WTC11 (cell line): ENCODE measurements around the gene MPHOSPH10.

Source experiments
- SP1 ChIP-seq: sonication (generic); formaldehyde crosslinking; conservative IDR thresholded peaks from 2 replicates; pipeline ENCODE4 v1.8.1; 2022; ENCODE audit warnings: missing genetic modification reagents
- ZBTB21 ChIP-seq: sonication (generic); formaldehyde crosslinking; IDR thresholded peaks from 2 replicates; pipeline ENCODE4 v1.8.1; 2023; ENCODE audit warnings: mild to moderate bottlenecking, missing genetic modification reagents, borderline replicate concordance
- ZNF416 ChIP-seq: fragments of 250-450 bp; sonication (Bioruptor Pico); IDR thresholded peaks from 2 replicates; pipeline ENCODE4 v1.9.0; 2021; ENCODE audit warnings: mild to moderate bottlenecking, inconsistent platforms
- TF ChIP-seq, protein P1 (sequence below): fragments of 200-600 bp; IDR thresholded peaks from 2 replicates; pipeline ENCODE4 v1.8.0; 2022; ENCODE audit warnings: antibody characterized with exemption
- TF ChIP-seq, protein P2 (sequence below): sonication (generic); formaldehyde crosslinking; IDR thresholded peaks from 2 replicates; pipeline ENCODE4 v1.8.0; 2022; ENCODE audit warnings: mild to moderate bottlenecking, missing genetic modification reagents

DNA sequence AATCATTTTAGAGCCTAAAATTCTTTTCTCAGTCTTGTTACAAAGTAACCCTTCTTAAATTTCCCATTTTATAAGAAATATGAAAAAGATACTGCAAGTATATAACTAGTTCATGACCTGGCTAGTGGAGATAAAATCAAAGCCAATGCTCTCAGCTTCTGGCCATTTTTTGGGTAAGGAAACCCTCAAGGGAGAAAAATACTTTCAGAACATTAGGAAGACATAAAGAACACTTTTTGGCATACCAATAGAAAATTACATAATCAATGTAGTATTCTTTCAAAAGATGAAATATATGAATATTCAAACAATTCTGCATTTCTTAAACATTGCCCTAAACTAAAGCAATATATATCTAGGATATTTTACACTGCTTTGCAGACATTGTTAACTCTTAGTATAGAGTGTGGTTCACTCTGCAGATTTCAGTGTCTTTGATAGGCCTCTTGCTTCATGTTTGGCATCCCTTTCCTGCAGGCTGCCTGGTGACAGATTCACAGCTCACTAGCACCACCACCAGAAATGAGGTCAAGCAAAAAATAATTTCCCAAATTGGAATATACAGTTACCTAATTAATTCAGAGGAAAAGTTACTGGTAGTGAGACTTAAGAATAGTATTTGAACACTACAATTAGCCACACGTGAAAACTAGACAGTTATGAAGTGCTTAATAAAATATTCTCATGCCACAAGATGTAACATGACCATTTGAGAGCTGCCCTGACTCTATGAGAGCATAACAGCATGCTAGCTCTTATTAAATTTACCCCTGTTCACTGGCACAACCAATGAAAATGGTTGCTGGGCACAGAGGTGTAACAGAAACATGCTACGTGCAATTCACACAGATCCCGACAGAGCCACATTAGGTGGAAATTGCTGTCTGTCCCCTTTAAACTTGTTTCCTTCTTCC is 60.5 kb downstream of the MPHOSPH10 start:
- TF ChIP-seq, protein P1, sequence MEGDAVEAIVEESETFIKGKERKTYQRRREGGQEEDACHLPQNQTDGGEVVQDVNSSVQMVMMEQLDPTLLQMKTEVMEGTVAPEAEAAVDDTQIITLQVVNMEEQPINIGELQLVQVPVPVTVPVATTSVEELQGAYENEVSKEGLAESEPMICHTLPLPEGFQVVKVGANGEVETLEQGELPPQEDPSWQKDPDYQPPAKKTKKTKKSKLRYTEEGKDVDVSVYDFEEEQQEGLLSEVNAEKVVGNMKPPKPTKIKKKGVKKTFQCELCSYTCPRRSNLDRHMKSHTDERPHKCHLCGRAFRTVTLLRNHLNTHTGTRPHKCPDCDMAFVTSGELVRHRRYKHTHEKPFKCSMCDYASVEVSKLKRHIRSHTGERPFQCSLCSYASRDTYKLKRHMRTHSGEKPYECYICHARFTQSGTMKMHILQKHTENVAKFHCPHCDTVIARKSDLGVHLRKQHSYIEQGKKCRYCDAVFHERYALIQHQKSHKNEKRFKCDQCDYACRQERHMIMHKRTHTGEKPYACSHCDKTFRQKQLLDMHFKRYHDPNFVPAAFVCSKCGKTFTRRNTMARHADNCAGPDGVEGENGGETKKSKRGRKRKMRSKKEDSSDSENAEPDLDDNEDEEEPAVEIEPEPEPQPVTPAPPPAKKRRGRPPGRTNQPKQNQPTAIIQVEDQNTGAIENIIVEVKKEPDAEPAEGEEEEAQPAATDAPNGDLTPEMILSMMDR = no peak
- TF ChIP-seq, protein P2, sequence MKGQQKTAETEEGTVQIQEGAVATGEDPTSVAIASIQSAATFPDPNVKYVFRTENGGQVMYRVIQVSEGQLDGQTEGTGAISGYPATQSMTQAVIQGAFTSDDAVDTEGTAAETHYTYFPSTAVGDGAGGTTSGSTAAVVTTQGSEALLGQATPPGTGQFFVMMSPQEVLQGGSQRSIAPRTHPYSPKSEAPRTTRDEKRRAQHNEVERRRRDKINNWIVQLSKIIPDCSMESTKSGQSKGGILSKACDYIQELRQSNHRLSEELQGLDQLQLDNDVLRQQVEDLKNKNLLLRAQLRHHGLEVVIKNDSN (CRISPR knock-in tag) = no peak
- TF ChIP-seq ZBTB21 (CRISPR knock-in tag) (no peak), SP1 (CRISPR knock-in tag) (no peak), ZNF416 (no peak)
